ENCODE results near the gene SERGEF.

SERGEF gene

DNA sequence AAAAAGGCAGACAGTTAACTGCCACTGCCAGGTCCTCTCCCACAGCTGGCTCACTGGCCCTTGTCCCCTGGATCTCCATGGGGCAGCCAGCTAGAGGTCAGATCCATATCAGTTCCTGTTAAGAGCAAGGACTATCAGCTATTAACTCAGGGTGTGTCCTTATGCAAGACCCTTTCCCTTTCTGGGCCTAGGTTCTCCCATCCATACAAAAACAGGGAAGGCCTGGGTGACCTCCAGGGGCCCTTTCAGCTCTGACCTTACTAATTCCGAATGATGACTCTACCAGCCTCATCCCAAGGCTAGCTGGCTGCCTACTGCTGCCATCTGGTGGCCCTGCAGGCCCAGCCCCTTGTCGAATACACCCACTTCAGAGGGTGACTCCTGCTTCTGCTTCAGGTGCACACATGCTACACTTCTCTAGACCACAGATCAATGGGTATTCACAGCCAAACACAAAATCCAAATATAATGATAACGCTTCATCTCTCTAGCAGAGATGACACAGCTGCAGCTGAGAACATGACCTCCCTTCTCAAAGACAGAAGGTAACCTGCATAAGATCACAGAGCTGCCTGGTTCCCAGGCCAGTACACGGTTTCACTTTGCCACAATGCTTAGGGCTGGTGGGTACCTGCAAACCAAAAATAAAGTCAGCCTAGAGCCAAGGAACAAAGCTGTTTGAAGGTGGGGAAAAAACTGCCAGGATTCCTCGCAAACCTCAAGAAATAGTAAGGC is 34.1 kb downstream of the SERGEF start:
- TF ChIP-seq, protein P1, sequence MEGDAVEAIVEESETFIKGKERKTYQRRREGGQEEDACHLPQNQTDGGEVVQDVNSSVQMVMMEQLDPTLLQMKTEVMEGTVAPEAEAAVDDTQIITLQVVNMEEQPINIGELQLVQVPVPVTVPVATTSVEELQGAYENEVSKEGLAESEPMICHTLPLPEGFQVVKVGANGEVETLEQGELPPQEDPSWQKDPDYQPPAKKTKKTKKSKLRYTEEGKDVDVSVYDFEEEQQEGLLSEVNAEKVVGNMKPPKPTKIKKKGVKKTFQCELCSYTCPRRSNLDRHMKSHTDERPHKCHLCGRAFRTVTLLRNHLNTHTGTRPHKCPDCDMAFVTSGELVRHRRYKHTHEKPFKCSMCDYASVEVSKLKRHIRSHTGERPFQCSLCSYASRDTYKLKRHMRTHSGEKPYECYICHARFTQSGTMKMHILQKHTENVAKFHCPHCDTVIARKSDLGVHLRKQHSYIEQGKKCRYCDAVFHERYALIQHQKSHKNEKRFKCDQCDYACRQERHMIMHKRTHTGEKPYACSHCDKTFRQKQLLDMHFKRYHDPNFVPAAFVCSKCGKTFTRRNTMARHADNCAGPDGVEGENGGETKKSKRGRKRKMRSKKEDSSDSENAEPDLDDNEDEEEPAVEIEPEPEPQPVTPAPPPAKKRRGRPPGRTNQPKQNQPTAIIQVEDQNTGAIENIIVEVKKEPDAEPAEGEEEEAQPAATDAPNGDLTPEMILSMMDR (IDR thresholded peaks at IDR 0.05; ENCODE audit: control insufficient read depth, insufficient read depth, low read depth, low read length, missing control alignments): peak; percentile 93

GRCh38 chr11:17976651-17977050 is 36.2 kb downstream of the SERGEF start:
- TF ChIP-seq, protein P1 (IDR thresholded peaks at IDR 0.05; ENCODE audit: control insufficient read depth, insufficient read depth, low read depth, low read length, missing control alignments): no peak
- DNase-seq (ENCODE audit: low read depth): no peak
- H3K4me3 ChIP-seq (ENCODE audit: control insufficient read depth, low read depth, low read length): no peak overlapping the region

More for the DNA sequence above, 34.1 kb downstream of the SERGEF start:
- DNase-seq (ENCODE audit: low read depth): no peak
- H3K4me3 ChIP-seq (ENCODE audit: control insufficient read depth, low read depth, low read length): no peak overlapping the region

DNA sequence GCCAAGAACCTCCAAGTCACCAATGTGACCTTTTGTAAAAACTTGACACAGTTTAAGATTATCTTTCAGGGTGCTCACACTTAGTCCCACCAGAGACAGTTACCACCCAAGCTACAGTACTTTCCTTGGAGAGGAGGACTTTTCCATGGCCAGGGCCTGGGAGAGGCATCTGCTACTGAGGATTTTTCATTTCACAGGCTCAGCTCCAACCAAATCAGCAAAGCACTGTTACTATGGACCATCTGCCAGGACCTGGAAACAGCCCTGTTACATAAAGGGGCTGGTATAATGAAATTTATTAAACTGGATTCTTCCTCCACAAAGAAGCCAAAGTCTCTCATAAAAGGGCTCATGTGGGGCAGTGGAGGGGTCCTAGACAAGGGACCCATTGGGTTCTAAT is 38.6 kb downstream of the SERGEF start:
- H3K4me3 ChIP-seq (ENCODE audit: control insufficient read depth, low read depth, low read length): no peak overlapping the region
- no peak for DNase-seq (ENCODE audit: low read depth)
- TF ChIP-seq, protein P1 (IDR thresholded peaks at IDR 0.05; ENCODE audit: control insufficient read depth, insufficient read depth, low read depth, low read length, missing control alignments): no peak

DNA sequence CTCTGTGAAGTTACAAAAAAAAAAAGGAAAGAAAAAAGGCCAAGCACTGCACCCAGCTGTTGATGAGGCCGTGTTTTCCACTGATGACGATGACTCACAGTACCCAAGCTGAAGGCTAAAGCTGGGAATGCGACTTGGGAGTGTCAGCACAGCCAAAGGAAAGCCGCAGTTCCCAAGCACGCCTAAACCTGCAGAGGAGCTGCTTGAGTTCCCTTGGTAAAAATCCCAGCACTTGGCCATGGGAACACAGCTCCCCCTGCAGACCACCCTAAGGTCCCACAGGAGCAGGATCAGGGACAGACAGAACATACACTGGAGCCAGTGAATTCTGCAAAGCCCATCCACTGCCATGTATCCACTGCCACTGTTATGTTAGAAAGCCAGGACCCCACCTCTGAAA is 39.9 kb downstream of the SERGEF start:
- no peak overlapping the region for H3K4me3 ChIP-seq (ENCODE audit: control insufficient read depth, low read depth, low read length)
- TF ChIP-seq, protein P1 (IDR thresholded peaks at IDR 0.05; ENCODE audit: control insufficient read depth, insufficient read depth, low read depth, low read length, missing control alignments): peak; percentile 92
- peak; percentile 85 for DNase-seq (ENCODE audit: low read depth)

GRCh38 chr11:17968206-17968605 is 44.6 kb downstream of the SERGEF start:
- DNase-seq (ENCODE audit: low read depth): no peak
- no peak overlapping the region for H3K4me3 ChIP-seq (ENCODE audit: control insufficient read depth, low read depth, low read length)
- TF ChIP-seq, protein P1 (IDR thresholded peaks at IDR 0.05; ENCODE audit: control insufficient read depth, insufficient read depth, low read depth, low read length, missing control alignments): no peak

DNA sequence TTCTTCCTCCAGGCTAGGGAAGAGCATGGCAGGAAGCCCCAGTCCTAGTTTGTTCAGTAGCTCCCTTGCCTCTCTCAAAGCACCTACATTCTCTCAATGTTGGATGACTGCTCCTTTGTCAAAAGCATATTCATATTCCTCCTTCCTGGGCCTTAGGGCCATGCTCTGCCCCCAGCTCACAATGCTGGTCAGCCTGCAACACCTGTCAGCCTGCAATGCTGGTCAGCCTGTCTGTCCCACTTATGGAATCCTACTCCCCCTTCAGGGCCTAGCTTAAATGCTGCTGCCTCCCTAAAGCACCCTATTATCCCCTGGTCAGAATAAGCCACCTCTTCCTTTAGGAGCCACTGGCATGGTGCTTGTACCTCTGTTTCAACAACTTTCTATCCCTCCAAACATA is 45.2 kb downstream of the SERGEF start:
- TF ChIP-seq, protein P1 (IDR thresholded peaks at IDR 0.05; ENCODE audit: control insufficient read depth, insufficient read depth, low read depth, low read length, missing control alignments): no peak
- DNase-seq (ENCODE audit: low read depth): no peak
- no peak overlapping the region for H3K4me3 ChIP-seq (ENCODE audit: control insufficient read depth, low read depth, low read length)
